GDM1 (cell line): ENCODE results near the gene MRPL34.

Experiments
- DNase-seq: peaks from one replicate; lab custom pipeline; 2025; lab: John Stamatoyannopoulos, UW

Gene MRPL34

GRCh38 chr19:17341845-17342244 lies 36.2 kb downstream of the MRPL34 start:
- no peak for DNase-seq

GRCh38 chr19:17346109-17346671 lies 40.5 kb downstream of the MRPL34 start:
- peak; percentile 58 for DNase-seq

GRCh38 chr19:17347361-17347760 lies 41.7 kb downstream of the MRPL34 start:
- peak; percentile 26 for DNase-seq

GRCh38 chr19:17347877-17348276 lies 42.2 kb downstream of the MRPL34 start:
- no peak for DNase-seq

- no peak for DNase-seq
These were observed 43.0 kb downstream of the MRPL34 start for GRCh38 chr19:17348700-17349099.

GRCh38 chr19:17351815-17352435 lies 46.3 kb downstream of the MRPL34 start:
- DNase-seq: no peak

GRCh38 chr19:17352608-17353280 lies 47.1 kb downstream of the MRPL34 start:
- DNase-seq: no peak

GRCh38 chr19:17353386-17353785 lies 47.7 kb downstream of the MRPL34 start:
- DNase-seq: no peak
